H1 (cell line): ENCODE measurements around the gene TMEM138.

Experiments used
- CBX5 ChIP-seq: fragments of 300-800, 300-1000 bp; sonication (generic); IDR thresholded peaks from 2 replicates; pipeline ENCODE4 v1.7.1; 2016; ENCODE audit warnings: antibody characterized with exemption, low read length, low read depth
- CHD2 ChIP-seq: IDR thresholded peaks from 2 replicates; pipeline ENCODE4 v1.6.1; 2012; ENCODE audit warnings: low read length, improper control_type of control experiment
- CTCF ChIP-seq, 3 experiments: IDR thresholded peaks; 1 replicate in 2 of 3; 2 replicates in 1 of 3; pipeline versions ENCODE4 v1.5.1 to v1.6.1; 2011; ENCODE audit warnings: low read length in 3 of 3, mild to moderate bottlenecking in 3 of 3, inconsistent platforms in 2 of 3, low read depth in 1 of 3, moderate library complexity in 1 of 3; ENCODE audit not compliant: insufficient read depth in 1 of 3; ENCODE audit errors: control extremely low read depth in 1 of 3
- EGR1 ChIP-seq: IDR thresholded peaks from 2 replicates; pipeline ENCODE4 v1.6.1; 2011; ENCODE audit warnings: low read depth, low read length, borderline replicate concordance
- EZH2 ChIP-seq: fragments of 200-600 bp; sonication (generic); IDR thresholded peaks from 2 replicates; pipeline ENCODE4 v1.7.1; 2012; ENCODE audit warnings: low read depth, mild to moderate bottlenecking, moderate library complexity, low read length, inconsistent platforms; ENCODE audit not compliant: severe bottlenecking
- GABPA ChIP-seq: IDR thresholded peaks from 2 replicates; pipeline ENCODE4 v1.6.1; 2011; ENCODE audit warnings: mild to moderate bottlenecking, low read length, moderate library complexity, borderline replicate concordance; ENCODE audit not compliant: insufficient read depth
- GTF2F1 ChIP-seq: IDR thresholded peaks from 2 replicates; pipeline ENCODE4 v1.6.1; 2012; ENCODE audit warnings: low read depth, low read length, improper control_type of control experiment, borderline replicate concordance
- MAX ChIP-seq: IDR thresholded peaks from 2 replicates; pipeline ENCODE4 v1.6.1; 2012; ENCODE audit warnings: inconsistent platforms
- POLR2A ChIP-seq, 2 experiments: IDR thresholded peaks; 1 replicate in 1 of 2; 2 replicates in 1 of 2; pipeline ENCODE4 v1.6.1; 2011; ENCODE audit warnings: low read depth in 2 of 2, low read length in 2 of 2, mild to moderate bottlenecking in 2 of 2; ENCODE audit errors: control extremely low read depth in 1 of 2
- TF ChIP-seq, protein P1 (sequence below): IDR thresholded peaks from 2 replicates; pipeline ENCODE4 v1.6.1; 2012; ENCODE audit warnings: low read length, inconsistent platforms

DNA sequence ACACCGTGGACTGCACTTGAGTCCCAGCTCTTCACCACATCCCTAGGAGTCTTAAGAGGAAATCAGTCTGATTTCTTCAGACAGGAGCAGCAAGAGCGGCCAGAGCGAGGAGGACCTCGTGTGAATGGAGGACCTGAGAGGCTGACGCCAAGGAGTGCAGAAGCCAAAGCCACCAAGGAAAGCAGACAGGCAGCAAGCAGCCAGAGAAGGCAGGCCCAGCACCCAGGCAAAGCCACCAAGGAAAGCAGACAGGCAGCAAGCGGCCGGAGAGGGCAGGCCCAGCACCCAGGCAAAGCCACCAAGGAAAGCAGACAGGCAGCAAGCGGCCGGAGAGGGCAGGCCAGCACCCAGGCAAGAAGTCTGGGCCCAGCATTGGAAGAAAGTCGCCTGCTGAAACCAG, 12.3 kb upstream of the TMEM138 start:
- TF ChIP-seq EGR1 (no peak), GABPA (no peak), MAX (no peak), CTCF (IDR thresholded peaks at IDR 0.05; ENCODE audit: control extremely low read depth in 1 of 3, insufficient read depth in 1 of 3, low read depth in 1 of 3, low read length in 3 of 3) (no peak), GTF2F1 (no peak), CHD2 (no peak), CBX5 (no peak), POLR2A (IDR thresholded peaks at IDR 0.05; ENCODE audit: control extremely low read depth in 1 of 2, low read depth in 2 of 2, low read length in 2 of 2) (no peak), EZH2 (no peak)
- TF ChIP-seq, protein P1, sequence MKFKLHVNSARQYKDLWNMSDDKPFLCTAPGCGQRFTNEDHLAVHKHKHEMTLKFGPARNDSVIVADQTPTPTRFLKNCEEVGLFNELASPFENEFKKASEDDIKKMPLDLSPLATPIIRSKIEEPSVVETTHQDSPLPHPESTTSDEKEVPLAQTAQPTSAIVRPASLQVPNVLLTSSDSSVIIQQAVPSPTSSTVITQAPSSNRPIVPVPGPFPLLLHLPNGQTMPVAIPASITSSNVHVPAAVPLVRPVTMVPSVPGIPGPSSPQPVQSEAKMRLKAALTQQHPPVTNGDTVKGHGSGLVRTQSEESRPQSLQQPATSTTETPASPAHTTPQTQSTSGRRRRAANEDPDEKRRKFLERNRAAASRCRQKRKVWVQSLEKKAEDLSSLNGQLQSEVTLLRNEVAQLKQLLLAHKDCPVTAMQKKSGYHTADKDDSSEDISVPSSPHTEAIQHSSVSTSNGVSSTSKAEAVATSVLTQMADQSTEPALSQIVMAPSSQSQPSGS = no peak
